Mesendoderm (in vitro differentiated cells): ENCODE data around the gene MEIOSIN.
"Not testable (repeated sequence)": the region's sequence is repeated elsewhere in the genome, so short reads cannot be mapped to it uniquely, and the experiment has no call there.

ENCODE experiments used
- DNase-seq: peaks from one replicate; pipeline ENCODE4 v3.0.0; 2013
- H2AK5ac ChIP-seq: 2 replicates; pipeline ENCODE4 v1.6.1; 2013; ENCODE audit warnings: low read length, inconsistent platforms
- H2BK120ac ChIP-seq: 2 replicates; pipeline ENCODE4 v1.6.1; 2013; ENCODE audit warnings: low read depth, mild to moderate bottlenecking, low read length, moderate library complexity, mixed read lengths
- H2BK15ac ChIP-seq: replicated peaks from 2 replicates; pipeline ENCODE4 v1.6.1; 2013; ENCODE audit warnings: low read depth, mild to moderate bottlenecking, moderate library complexity
- H2BK5ac ChIP-seq: 2 replicates; pipeline ENCODE4 v1.6.1; 2013; ENCODE audit warnings: low read length, inconsistent platforms
- H3K18ac ChIP-seq: 2 replicates; pipeline ENCODE4 v1.6.1; 2013; ENCODE audit warnings: mild to moderate bottlenecking, low read length, mixed read lengths
- H3K23ac ChIP-seq: one replicate; pipeline ENCODE4 v1.6.1; 2013; ENCODE audit warnings: low read length
- H3K27ac ChIP-seq: 2 replicates; pipeline ENCODE4 v1.5.1; 2013; ENCODE audit warnings: low read depth, mild to moderate bottlenecking, inconsistent platforms, low read length, moderate library complexity
- H3K27me3 ChIP-seq: 2 replicates; pipeline ENCODE4 v1.6.1; 2013; ENCODE audit warnings: low read length, control low read depth, mild to moderate bottlenecking, inconsistent platforms; ENCODE audit not compliant: insufficient read depth, poor library complexity
- H3K36me3 ChIP-seq: 2 replicates; pipeline ENCODE4 v1.6.1; 2013; ENCODE audit warnings: low read length, inconsistent platforms; ENCODE audit not compliant: control insufficient read depth, insufficient read depth
- H3K4ac ChIP-seq: one replicate; pipeline ENCODE4 v1.6.1; 2013; ENCODE audit warnings: low read depth, mild to moderate bottlenecking, low read length, moderate library complexity
- H3K4me1 ChIP-seq: 2 replicates; pipeline ENCODE4 v1.6.1; 2013; ENCODE audit warnings: low read depth, low read length, inconsistent platforms; ENCODE audit not compliant: control insufficient read depth
- H3K4me2 ChIP-seq: 2 replicates; pipeline ENCODE4 v1.6.1; 2013; ENCODE audit warnings: low read length
- H3K4me3 ChIP-seq: 2 replicates; pipeline ENCODE4 v1.5.1; 2013; ENCODE audit warnings: mild to moderate bottlenecking, low read length
- H3K56ac ChIP-seq: one replicate; pipeline ENCODE4 v1.6.1; 2013; ENCODE audit warnings: low read length
- H3K79me1 ChIP-seq: 2 replicates; pipeline ENCODE4 v1.6.1; 2013; ENCODE audit warnings: low read length, inconsistent platforms
- H3K79me2 ChIP-seq: 2 replicates; pipeline ENCODE4 v1.6.1; 2013; ENCODE audit warnings: mild to moderate bottlenecking, low read length; ENCODE audit not compliant: control insufficient read depth, insufficient read depth
- H3K9ac ChIP-seq: 2 replicates; pipeline ENCODE4 v1.6.1; 2013; ENCODE audit warnings: low read length, inconsistent platforms
- H4K5ac ChIP-seq: one replicate; pipeline ENCODE4 v1.6.1; 2013; ENCODE audit warnings: low read length
- H4K8ac ChIP-seq: one replicate; pipeline ENCODE4 v1.6.1; 2013; ENCODE audit warnings: low read depth, mild to moderate bottlenecking, control low read depth, low read length, moderate library complexity
- WGBS: extraction: QIAGEN DNeasy Blood & Tissue Kit; methylation state at CpG from one replicate; pipeline ENCODE4 v1.1.7; 2013; ENCODE audit warnings: low lambda C conversion rate, missing lambda C conversion rate; ENCODE audit not compliant: insufficient coverage; ENCODE audit errors: extremely low coverage; 5-methylcytosine and 5-hydroxymethylcytosine counted together

MEIOSIN gene

GRCh38 chr19:45717131-45717982, 15.9 kb upstream of the MEIOSIN start:
- peak overlapping the region; percentile 85 for H2BK5ac ChIP-seq
- H3K9ac ChIP-seq: peak overlapping the region; percentile 94
- H3K23ac ChIP-seq: peak overlapping the region; percentile 30
- H2AK5ac ChIP-seq: peak overlapping the region; percentile 87
- peaks cover 30% of the 10 kb centered on the region for H3K79me2 ChIP-seq
- H3K27me3 ChIP-seq: no peaks in the 10 kb centered on the region
- peak overlapping the region; percentile 76 for H3K27ac ChIP-seq
- WGBS: no CpG with 5 or more reads among the region's 51 CpGs
- H3K4ac ChIP-seq: no peak overlapping the region
- peak overlapping the region; percentile 64 for H3K4me3 ChIP-seq
- H4K5ac ChIP-seq: no peak overlapping the region
- no peaks in the 10 kb centered on the region for H3K4me1 ChIP-seq
- no peak overlapping the region for H2BK120ac ChIP-seq
- peak overlapping the region; percentile 94 for H3K56ac ChIP-seq
- H3K4me2 ChIP-seq: peak overlapping the region; percentile 99
- peaks cover 2% of the 10 kb centered on the region for H3K36me3 ChIP-seq
- peak; percentile 100 for DNase-seq
- H4K8ac ChIP-seq: no peak overlapping the region
- H3K79me1 ChIP-seq: peaks cover 18% of the 10 kb centered on the region
- no peak overlapping the region for H2BK15ac ChIP-seq
- H3K18ac ChIP-seq: peak overlapping the region; percentile 40

- Histone ChIP-seq H2BK15ac (no peak overlapping the region), H3K9ac (peak overlapping the region; percentile 85), H4K5ac (no peak overlapping the region), H3K4me2 (peak overlapping the region; percentile 86), H3K56ac (peak overlapping the region; percentile 90), H3K4me1 (no peaks in the 10 kb centered on the region), H3K79me1 (peaks cover 18% of the 10 kb centered on the region), H3K4me3 (peak overlapping the region; percentile 44), H3K79me2 (peaks cover 29% of the 10 kb centered on the region), H3K18ac (peak overlapping the region; percentile 6), H2AK5ac (peak overlapping the region; percentile 66), H3K36me3 (peaks cover 2% of the 10 kb centered on the region), H2BK5ac (peak overlapping the region; percentile 85), H4K8ac (no peak overlapping the region), H3K23ac (peak overlapping the region; percentile 30), H3K4ac (no peak overlapping the region), H3K27ac (peak overlapping the region; percentile 76), H3K27me3 (no peaks in the 10 kb centered on the region), H2BK120ac (no peak overlapping the region)
- DNase-seq: no peak
- WGBS: no CpG with 5 or more reads among the region's 12 CpGs
Observed at GRCh38 chr19:45717983-45718650, 15.1 kb upstream of the MEIOSIN start.

- H3K79me2 ChIP-seq: peaks cover 18% of the 10 kb centered on the region
- not testable (repeated sequence) for H3K27me3 ChIP-seq, H3K4me1 ChIP-seq, H2BK5ac ChIP-seq, H2BK15ac ChIP-seq, H3K27ac ChIP-seq, H4K8ac ChIP-seq, H3K4me3 ChIP-seq, H4K5ac ChIP-seq, H3K18ac ChIP-seq, H3K9ac ChIP-seq, DNase-seq, H2BK120ac ChIP-seq, H3K4me2 ChIP-seq, H3K23ac ChIP-seq, H3K79me1 ChIP-seq, H3K36me3 ChIP-seq, H2AK5ac ChIP-seq, H3K56ac ChIP-seq, H3K4ac ChIP-seq
- WGBS: no CpG with 5 or more reads among the region's 11 CpGs
Observed at GRCh38 chr19:45720065-45720464, 13.2 kb upstream of the MEIOSIN start.

GRCh38 chr19:45728683-45729082, 4.6 kb upstream of the MEIOSIN start:
- H3K4me1 ChIP-seq, H2BK15ac ChIP-seq, H3K18ac ChIP-seq, H2AK5ac ChIP-seq, H3K4me3 ChIP-seq, H2BK120ac ChIP-seq, DNase-seq, H3K9ac ChIP-seq, H3K27me3 ChIP-seq, H4K8ac ChIP-seq, H2BK5ac ChIP-seq, H3K23ac ChIP-seq, H3K56ac ChIP-seq, H3K4ac ChIP-seq, H3K4me2 ChIP-seq, H4K5ac ChIP-seq, H3K27ac ChIP-seq, H3K36me3 ChIP-seq: not testable (repeated sequence)
- H3K79me2 ChIP-seq: peaks cover 26% of the 10 kb centered on the region
- H3K79me1 ChIP-seq: peaks cover 16% of the 10 kb centered on the region
- WGBS: no CpG with 5 or more reads among the region's 18 CpGs

- peak overlapping the region; percentile 95 for H3K9ac ChIP-seq
- H3K79me2 ChIP-seq: peaks cover 24% of the 10 kb centered on the region
- H2BK15ac ChIP-seq: no peak overlapping the region
- H4K5ac ChIP-seq: no peak overlapping the region
- peak overlapping the region; percentile 96 for H3K56ac ChIP-seq
- H3K36me3 ChIP-seq: no peaks in the 10 kb centered on the region
- peak overlapping the region; percentile 89 for H3K18ac ChIP-seq
- H3K23ac ChIP-seq: peak overlapping the region; percentile 6
- peak overlapping the region; percentile 96 for H3K4me2 ChIP-seq
- H3K27me3 ChIP-seq: no peaks in the 10 kb centered on the region
- H3K27ac ChIP-seq: peak overlapping the region; percentile 33
- no CpG with 5 or more reads among the region's 10 CpGs for WGBS
- peaks cover 16% of the 10 kb centered on the region for H3K79me1 ChIP-seq
- H3K4ac ChIP-seq: no peak overlapping the region
- H4K8ac ChIP-seq: no peak overlapping the region
- peak; percentile 70 for DNase-seq
- H3K4me1 ChIP-seq: no peaks in the 10 kb centered on the region
- no peak overlapping the region for H2BK120ac ChIP-seq
- no peak overlapping the region for H2AK5ac ChIP-seq
- H3K4me3 ChIP-seq: peak overlapping the region; percentile 71
- H2BK5ac ChIP-seq: no peak overlapping the region
Observed at GRCh38 chr19:45729800-45730290, 3.4 kb upstream of the MEIOSIN start.
